HEK293T (cell line): Measurements from ENCODE around the gene GGT1.

Experiments
- BHLHE40 ChIP-seq: fragments of 450-650 bp; IDR thresholded peaks from 2 replicates; pipeline ENCODE4 v1.6.1; 2016; ENCODE audit warnings: mild to moderate bottlenecking, moderate library complexity, borderline replicate concordance
- ELF4 ChIP-seq: fragments of 450-650 bp; IDR thresholded peaks from 2 replicates; pipeline ENCODE4 v1.6.1; 2017; ENCODE audit warnings: antibody characterized with exemption
- FOXA1 ChIP-seq: fragments of 450-650 bp; IDR thresholded peaks from 2 replicates; pipeline ENCODE4 v1.6.1; 2016; ENCODE audit warnings: mild to moderate bottlenecking
- HDGF ChIP-seq: fragments of 450-650 bp; IDR thresholded peaks from 2 replicates; pipeline ENCODE4 v1.6.1; 2017; ENCODE audit warnings: antibody characterized with exemption, borderline replicate concordance
- L3MBTL2 ChIP-seq: fragments of 450-650 bp; conservative IDR thresholded peaks from 2 replicates; pipeline ENCODE4 v1.6.1; 2016; ENCODE audit warnings: mild to moderate bottlenecking
- PKNOX1 ChIP-seq: fragments of 450-650 bp; IDR thresholded peaks from 2 replicates; pipeline ENCODE4 v1.6.1; 2016
- SP1 ChIP-seq: fragments of 450-650 bp; IDR thresholded peaks from 2 replicates; pipeline ENCODE4 v1.6.1; 2017
- SUZ12 ChIP-seq: fragments of 450-650 bp; IDR thresholded peaks from 2 replicates; pipeline ENCODE4 v1.6.1; 2016; ENCODE audit warnings: mild to moderate bottlenecking
- TARDBP ChIP-seq: fragments of 450-650 bp; IDR thresholded peaks from 2 replicates; pipeline ENCODE4 v1.6.1; 2016
- ZNF384 ChIP-seq: fragments of 450-650 bp; IDR thresholded peaks from 2 replicates; pipeline ENCODE4 v1.6.1; 2016

DNA sequence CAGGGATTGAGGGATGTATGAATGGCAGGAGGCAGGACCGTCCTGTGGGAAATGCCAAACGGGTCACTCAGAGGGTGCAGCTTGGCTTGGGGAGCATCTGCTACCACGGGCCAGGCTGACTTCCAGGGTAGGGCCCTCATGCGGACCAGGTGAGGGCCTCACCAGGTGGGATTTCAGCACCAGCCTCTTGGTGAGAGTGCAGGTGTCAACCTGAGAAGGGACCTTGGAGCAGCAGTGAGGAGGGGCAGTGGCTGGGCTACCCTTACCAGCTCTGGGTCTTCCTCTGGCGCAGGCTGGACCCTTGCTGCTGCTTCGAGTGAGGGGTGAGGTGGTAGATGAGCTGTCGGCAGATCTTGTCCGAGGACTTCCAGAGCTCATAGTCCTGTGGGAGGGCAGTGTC is 15.0 kb upstream of the GGT1 start:
- TF ChIP-seq TARDBP (no peak), SUZ12 (no peak), SP1 (no peak), FOXA1 (no peak), ZNF384 (no peak), PKNOX1 (no peak), ELF4 (no peak), L3MBTL2 (no peak), HDGF (no peak), BHLHE40 (no peak)
